ENCODE measurements around the gene FLRT3.

DNA sequence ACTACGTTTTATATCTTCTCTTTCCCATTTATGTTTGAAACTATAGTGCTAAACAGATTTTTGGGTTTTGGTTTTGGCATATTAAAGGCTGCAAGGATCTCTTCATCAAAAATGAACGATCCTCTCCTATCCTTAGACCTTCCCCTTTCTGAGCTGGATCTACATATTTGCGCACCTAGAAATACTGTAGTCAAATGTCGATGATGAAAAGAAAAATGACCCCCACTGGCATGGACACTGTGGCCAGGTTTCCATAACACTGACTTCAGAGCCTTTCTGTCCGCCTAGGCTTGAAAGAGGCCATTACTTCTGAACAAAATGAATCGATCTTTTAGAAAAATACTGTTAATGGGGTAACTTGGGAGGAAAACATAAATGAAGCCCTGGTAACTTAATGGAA, 5.8 kb downstream of the FLRT3 start:
- TF ChIP-seq POLR2A (IDR thresholded peaks at IDR 0.05; ENCODE audit: low read depth) (no peak), POLR2AphosphoS5 (IDR thresholded peaks at IDR 0.05) (no peak)
- TF ChIP-seq, protein P1, sequence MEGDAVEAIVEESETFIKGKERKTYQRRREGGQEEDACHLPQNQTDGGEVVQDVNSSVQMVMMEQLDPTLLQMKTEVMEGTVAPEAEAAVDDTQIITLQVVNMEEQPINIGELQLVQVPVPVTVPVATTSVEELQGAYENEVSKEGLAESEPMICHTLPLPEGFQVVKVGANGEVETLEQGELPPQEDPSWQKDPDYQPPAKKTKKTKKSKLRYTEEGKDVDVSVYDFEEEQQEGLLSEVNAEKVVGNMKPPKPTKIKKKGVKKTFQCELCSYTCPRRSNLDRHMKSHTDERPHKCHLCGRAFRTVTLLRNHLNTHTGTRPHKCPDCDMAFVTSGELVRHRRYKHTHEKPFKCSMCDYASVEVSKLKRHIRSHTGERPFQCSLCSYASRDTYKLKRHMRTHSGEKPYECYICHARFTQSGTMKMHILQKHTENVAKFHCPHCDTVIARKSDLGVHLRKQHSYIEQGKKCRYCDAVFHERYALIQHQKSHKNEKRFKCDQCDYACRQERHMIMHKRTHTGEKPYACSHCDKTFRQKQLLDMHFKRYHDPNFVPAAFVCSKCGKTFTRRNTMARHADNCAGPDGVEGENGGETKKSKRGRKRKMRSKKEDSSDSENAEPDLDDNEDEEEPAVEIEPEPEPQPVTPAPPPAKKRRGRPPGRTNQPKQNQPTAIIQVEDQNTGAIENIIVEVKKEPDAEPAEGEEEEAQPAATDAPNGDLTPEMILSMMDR (IDR thresholded peaks at IDR 0.05): no peak

Data from esophagus muscularis mucosa (tissue), 3 donors.